ENCODE data around the gene FOXE3.

Gene FOXE3

DNA sequence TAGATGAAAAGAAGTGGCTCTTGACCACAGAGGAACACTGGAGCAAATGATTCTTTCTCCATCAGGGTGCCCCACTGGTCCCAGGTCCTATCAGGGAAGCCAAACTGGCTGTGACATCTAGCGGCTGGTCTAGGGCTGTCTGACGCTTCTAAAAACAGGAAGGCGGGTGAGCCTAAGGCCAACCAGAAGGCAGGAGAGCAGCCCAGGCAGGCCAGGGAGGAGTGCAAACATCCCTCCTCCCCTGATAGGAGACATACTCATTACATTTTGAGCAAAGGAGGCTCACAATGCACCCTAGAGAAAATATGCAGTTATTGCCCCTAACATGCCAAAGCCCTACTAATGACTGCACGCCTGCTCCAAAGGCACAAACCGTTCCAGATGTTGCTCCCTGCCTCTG, 10.4 kb upstream of the FOXE3 start:
- DNase-seq (ENCODE audit: low spot score), result no peak

DNA sequence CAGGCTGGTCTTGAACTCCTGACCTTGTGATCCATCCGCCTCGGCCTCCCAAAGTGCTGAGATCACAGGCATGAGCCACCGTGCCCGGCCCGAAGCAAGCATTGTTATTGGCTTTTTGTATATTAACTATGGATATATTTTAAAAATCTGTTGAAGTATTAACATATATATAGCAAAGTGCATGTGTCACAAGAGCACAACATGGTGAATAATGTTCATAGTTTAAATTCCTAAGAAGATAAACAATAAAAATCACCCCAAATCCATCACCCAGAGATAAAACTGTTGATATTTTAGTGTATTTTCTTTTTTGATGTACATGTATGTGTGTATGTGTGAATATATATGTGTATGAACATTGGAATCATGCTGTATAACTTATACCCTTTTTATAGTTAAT, 9.1 kb upstream of the FOXE3 start:
- no peak for DNase-seq (ENCODE audit: low spot score)

DNA sequence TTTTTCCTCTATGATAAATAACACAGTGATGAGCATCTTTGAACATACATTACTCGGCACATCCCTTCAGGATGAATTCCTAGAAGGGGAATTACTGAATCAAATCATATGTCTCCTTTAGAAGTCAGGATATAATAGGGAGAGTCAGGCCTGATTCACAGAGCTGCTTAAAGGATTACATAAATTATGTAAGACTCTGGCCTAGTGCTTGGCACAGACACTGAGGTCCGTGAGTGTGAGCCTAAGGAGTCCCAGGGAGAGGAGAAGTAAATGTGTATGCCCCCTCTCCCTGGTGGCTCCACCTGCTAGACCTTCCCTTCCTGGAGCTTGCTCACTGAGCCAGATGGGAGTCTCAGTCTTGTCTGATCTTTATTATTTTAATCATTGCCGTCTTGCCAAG, 8.6 kb upstream of the FOXE3 start:
- no peak for DNase-seq (ENCODE audit: low spot score)

DNA sequence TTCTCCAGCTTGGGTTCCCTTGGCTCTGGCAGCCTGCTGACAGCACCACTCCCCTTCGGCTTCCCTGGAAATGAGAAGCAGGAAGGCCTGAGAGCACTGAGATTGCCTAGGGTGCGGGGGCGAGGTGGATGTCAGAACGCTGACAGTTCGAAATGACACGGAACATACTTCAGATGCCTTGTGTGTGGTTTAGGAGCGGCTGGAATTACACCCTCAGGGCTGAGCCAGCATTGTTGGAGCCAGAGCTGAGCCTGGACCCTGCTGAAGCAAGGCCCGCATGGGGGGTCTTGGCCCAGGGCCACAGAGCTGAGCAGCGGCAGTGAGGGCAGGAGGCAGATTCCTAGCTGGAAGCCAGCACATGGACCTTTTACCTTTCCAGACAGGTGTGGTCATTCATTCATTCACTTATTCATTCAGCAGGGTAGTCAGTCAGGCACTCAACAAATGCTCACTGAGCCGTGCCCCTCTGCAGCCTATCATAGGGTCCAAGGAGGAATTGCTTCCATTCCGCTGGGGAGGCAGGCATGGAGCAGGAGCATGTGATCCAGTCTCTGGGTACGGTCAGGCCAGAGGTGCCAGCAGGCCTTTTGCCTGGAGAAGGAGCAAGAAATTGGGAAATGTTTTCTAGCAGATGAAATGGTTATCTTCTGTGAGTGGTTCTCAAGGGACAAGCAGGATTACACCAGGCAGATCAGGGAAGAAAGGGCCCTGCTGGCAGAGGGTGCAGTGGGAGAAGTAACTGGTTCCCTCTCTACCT, 6.6 kb upstream of the FOXE3 start:
- peak; percentile 71 for DNase-seq (ENCODE audit: low spot score)

DNA sequence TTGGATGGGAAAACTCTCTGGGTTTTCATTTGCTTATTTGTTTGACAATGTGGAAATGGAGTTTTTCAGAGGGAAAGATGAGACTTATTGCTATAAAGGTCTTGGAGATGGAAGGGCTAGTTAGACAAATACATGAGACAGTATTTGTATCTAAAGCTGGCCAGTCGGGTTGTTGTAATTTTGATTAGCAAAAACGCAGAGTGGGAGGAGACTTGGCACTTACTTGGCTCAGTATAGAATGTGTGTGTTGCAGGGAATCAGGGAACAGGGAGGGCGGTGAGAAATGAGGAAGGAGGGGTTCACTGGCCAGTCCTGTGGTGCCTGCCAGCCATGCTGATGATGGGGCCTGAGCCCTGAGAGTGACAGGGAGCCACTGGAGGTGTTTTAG, 6.0 kb upstream of the FOXE3 start:
- no peak for DNase-seq (ENCODE audit: low spot score)

DNA sequence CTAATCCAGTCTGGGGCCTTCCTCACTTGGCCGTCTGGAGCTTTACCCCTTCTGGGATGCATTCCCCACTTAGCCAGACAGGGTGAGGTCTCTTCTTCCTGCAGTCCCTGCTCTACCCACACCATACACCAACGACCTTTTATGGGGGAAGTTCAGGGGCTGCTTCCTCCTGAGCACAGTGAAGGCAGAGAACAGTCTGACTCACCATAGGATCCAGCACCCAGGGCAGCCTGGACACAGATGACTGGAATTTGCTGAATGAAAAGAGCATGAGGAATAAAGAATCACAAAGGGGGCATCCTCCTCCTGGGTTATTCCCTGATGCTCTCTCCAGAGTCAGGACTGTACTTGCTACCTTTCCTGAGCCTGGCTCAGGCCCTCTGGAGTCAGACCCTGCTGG, 4.6 kb upstream of the FOXE3 start:
- DNase-seq (ENCODE audit: low spot score), result no peak

DNA sequence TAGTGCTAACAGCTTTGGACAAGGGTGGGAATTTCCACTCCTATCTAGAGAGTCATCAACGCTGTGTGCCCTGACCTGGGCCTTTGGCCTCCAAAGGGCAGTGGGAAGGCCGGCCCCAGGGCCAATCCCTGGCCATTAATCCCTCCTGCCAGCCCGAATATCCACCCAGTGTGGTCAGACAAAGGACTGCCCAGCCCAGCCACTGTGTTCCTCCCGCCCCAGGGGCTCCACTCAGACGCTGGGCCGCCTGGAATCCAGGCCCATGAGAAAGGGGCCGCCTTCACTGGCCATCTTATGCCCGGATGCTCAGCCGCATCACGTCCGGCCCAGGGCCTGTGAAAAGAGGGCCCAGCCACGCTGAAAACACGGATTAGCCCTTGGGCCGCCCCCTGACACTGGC, 3.6 kb upstream of the FOXE3 start:
- DNase-seq (ENCODE audit: low spot score), result peak; percentile 84

DNA sequence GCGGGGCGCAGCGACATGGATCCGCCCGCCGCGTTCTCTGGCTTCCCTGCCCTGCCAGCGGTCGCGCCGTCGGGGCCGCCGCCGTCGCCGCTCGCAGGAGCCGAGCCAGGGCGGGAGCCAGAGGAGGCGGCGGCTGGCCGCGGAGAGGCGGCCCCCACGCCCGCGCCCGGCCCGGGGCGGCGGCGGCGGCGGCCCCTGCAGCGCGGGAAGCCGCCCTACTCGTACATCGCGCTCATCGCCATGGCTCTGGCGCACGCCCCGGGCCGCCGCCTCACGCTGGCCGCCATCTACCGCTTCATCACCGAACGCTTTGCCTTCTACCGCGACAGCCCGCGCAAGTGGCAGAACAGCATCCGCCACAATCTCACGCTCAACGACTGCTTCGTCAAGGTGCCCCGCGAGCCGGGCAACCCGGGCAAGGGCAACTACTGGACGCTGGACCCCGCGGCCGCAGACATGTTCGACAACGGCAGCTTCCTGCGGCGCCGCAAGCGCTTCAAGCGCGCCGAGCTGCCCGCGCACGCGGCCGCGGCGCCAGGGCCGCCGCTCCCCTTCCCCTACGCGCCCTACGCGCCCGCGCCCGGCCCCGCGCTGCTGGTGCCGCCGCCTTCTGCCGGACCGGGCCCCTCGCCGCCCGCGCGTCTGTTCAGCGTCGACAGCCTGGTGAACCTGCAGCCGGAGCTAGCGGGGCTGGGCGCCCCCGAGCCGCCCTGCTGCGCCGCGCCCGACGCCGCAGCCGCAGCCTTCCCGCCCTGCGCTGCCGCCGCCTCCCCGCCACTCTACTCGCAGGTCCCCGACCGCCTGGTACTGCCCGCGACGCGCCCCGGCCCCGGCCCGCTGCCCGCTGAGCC, 459 bp downstream of the FOXE3 start:
- DNase-seq (ENCODE audit: low spot score), result peak; percentile 72

DNA sequence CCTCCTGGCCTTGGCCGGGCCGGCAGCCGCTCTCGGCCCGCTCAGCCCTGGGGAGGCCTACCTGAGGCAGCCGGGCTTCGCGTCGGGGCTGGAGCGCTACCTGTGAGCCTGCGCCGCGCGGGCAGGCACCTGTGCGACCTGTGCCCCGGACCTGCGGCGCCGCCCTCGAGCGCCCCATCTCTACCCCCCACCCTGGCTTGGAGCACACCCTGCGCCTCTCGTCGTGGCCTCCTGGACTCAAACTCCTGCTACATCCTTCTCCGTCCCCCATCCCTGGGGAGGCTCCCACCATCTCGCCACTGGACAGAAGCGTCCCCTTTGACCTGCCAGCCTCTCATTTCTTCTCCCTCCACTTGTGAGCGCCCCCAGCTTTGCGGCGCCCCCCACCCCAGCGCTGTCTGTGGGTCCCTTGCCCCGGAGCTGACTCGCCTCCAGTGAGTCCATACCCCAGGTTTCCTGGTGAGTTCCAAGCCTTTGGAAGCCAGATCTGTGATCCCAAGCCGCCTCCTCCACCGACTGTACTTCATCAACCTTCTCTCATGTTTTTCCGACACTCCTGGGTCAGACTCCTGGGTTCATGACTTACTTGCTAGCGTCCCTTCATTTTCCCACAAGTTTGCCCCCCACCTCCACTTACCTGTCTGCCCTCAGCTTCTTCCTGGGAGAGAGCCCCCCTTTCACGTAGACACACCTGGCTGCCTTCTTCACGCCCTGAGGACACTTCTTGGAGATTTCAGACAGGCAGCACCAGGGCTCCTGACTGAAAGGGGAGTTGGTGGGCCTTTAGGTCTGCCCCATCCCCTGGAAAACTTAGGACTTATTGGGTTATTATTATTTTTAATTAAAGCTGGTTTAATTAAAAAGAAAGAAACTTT, 1.3 kb downstream of the FOXE3 start:
- DNase-seq (ENCODE audit: low spot score), result no peak

DNA sequence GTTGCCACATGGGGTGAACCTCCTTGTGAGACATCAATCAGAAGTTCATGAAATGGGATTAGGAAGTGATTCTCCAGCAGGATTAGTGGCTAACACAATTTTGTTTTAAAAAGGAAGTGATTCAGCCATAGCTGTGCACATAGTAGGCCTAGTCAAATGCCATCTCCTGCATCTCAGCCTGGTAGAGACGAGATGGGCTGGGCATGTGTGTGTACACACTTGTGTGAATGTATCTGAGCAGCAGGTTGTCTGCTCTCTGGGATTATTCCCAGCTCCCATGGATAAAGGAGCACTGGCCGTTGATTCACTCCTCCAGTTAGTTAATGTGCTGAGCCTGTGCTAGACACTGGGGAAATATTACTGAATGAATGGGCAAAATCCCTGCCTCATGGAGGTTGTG, 2.0 kb downstream of the FOXE3 start:
- no peak for DNase-seq (ENCODE audit: low spot score)

DNA sequence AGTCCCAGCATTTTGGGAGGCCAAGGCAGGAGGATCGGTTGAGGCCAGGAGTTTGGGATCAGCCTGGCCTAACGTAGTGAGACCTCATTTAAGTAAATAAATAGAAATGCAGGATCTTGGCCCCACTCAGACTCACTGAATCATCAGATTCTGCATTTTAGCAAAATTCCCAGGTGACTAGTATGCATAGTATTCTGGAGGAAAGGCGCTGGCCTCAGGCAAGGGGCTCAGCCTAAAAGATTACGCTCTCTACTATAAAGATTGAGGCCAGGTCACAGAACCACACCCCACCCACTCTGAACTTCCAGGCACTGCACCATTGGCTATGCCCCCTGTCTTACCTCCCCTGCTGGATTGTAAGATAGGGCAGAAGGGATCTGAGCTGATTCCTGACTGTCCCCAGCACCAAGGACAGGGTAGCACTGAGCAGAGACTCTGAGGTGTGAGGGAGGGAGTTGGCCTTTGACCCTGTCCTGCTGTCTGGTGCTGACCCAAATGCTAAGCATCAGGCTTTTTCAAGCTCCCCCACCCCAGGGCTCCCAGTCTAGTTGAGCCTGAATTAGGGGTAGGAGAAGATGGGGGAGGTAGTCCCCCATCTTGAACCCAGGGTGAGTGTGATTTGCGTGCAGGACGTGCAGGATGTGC, 2.7 kb downstream of the FOXE3 start:
- no peak for DNase-seq (ENCODE audit: low spot score)

DNA sequence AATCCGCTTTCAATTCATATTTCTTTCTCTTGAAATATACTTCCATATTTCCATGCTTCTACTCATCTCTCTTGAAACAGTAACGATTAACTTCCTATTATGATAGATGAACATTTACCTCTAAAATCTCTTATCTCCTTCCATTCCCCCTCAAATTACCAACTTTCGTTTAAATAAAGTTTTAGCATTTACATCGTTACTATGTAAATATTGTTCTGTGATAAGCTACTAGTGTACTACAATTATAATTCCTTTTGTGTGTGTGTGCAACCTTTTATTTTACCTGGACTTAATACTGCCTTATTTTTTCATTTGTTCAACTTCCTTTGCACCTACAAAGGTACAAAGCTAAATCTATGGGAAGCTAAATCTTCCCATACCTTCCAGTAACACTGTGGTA, 4.5 kb downstream of the FOXE3 start:
- no peak for DNase-seq (ENCODE audit: low spot score)

DNA sequence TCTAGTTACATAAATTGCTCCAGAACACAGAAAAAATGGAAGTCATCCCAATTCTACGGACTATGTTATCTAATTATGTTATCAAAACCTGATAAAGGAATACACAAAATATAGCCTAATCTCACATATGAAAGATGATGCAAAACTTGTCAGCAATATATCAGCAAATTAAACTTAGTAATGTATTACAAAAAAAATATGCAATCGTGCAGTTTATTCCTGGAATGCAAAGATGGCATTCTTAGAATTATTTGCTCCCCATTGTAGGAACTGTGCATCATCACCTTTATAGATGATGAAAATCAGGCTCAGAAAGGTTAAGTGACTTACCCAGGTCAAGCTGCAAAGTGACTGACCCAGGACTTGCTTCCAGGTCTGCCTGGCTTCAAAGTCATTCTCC, 7.8 kb downstream of the FOXE3 start:
- no peak for DNase-seq (ENCODE audit: low spot score)

DNA sequence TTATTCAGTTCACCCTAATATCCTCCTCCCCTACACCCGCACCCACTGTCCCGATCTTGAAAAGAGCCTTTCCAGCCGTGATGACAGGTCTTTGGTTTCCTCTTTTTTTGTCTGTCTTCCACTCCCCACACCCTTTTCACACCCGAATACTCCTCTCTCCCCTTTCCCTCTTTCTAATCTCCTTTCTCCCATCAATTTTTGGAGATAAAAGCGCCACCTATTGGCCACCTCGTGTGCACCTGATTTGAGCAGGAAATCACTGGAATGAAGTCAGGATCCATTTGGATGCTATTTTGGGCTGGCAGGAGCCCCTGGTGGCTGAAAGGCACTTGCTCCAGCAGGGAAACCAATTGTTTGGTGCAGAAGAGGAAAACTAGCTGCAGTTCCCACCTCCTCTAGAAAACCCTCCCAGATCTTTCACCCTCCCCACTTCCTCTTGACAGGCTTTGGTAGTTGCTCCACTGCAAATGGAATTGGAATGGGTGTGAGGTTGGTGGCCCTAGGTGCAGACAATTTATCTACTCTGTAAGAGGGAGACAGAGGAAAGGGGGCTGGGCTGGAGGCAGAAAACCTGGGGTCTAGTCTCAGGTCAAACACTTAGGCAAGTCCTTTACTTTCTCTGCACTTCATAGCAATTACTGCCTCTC, 8.4 kb downstream of the FOXE3 start:
- DNase-seq (ENCODE audit: low spot score), result peak; percentile 74

DNA sequence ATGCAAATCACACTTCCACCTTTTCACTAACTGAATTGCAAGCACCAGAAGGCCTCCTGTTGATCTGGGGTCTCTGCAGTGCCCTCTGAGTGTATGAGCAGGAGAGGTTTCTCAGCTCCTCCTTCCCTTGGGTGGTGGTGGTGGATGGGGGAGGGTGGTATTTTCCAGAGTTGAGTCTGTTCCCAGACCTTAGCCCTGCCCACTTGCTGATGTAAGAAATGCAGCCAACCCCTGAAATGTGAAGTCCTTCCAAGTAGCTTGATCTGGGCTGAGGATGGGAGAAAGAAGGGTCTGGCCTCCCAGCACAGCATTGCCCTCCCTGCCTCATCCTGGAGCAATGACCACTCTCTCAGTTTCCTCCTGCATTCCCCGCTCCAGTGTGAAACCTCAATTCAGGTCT, 15.4 kb downstream of the FOXE3 start:
- no peak for DNase-seq (ENCODE audit: low spot score)

DNA sequence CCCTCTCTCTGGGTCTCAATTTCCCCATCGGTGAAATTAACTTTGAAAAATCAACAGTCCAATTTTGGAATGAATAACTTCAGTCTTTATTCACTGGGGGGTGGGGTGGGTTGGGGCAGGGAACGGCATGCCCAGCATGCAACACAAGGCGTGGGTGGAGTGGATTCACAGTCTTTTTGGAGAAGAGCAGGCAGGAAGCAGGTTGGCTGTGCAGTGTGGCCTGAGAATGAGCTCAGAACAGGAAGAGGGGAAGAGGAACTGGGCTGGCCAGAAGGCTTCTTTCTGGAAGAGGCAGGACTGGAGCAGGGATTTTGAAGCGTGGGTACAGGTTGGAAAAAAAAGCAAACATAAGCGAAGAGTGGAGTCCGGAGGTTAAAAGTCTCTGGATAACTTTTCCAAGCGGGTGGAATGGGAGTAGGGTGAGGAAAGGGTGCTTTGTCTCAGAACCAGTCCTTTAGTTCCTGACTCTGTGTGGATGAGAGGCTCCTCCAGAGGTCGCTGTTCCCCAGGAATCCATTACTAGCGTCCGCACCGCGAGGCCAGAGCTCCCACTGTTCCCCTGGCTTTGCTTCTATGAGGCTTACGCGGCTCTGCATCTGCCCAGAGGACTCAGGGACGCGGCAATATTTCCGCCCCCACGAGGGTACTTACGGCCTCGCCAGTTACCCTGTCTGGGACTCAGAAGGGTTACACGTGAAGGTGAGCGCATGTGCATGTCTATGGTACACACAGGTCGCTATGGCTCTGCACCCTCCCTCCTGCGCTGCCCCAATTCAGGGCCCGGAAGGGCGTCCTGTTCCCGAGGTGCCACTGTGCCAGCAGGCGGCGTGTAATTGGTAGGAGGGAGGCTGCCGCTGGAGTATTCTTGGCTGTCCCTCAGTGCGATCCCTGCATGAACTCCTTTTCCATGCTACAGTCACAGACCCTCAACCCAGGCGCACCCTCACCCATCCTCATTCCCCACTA, 16.3 kb downstream of the FOXE3 start:
- DNase-seq (ENCODE audit: low spot score), result peak; percentile 88

DNA sequence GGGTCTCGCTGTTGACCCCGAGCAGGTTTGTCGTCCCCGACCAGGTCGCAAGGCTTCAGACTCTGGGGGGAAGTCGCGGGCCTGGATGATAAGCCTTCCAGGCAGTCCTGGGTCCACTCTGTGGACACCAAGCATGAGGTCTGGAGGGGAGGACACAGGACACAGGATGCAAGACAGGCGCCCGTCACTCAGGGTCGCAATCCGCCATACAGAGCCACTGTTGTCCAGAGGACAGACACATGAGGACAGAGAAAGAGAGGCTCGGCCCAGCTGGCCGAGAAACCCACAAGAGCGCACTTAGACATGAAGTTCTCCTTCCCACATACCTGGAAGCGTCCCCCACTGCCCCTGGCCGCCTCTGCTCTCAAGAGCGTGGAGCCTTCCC, 16.9 kb downstream of the FOXE3 start:
- no peak for DNase-seq (ENCODE audit: low spot score)

DNA sequence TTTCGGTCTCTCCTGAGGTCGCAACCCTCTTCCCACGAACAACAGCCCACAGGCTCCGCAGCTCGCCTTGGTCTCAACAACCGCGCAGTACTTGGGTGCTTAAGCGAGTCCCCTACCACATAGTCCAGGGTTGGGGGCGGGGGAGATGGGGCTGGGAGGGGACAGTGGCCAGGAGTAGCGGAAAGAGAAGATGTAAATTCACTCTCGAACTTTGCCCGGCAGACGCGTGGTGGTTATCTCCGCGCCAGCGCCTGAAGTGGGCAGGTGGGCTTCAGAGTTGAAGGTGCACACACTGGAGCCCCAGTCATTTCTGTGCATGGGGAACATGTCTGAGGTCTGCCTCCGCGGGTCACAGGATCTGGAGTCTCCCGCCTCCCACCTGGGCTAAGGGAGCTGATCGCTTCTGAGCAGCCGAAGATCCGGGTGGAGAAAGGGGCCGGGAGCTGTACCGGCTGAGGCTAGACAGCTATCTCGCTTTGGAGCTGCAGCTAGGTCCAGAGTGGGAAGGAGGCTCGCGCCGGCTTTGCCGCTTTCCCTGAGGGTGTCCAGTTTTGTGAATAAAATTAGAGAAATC, 17.5 kb downstream of the FOXE3 start:
- DNase-seq (ENCODE audit: low spot score), result no peak

DNA sequence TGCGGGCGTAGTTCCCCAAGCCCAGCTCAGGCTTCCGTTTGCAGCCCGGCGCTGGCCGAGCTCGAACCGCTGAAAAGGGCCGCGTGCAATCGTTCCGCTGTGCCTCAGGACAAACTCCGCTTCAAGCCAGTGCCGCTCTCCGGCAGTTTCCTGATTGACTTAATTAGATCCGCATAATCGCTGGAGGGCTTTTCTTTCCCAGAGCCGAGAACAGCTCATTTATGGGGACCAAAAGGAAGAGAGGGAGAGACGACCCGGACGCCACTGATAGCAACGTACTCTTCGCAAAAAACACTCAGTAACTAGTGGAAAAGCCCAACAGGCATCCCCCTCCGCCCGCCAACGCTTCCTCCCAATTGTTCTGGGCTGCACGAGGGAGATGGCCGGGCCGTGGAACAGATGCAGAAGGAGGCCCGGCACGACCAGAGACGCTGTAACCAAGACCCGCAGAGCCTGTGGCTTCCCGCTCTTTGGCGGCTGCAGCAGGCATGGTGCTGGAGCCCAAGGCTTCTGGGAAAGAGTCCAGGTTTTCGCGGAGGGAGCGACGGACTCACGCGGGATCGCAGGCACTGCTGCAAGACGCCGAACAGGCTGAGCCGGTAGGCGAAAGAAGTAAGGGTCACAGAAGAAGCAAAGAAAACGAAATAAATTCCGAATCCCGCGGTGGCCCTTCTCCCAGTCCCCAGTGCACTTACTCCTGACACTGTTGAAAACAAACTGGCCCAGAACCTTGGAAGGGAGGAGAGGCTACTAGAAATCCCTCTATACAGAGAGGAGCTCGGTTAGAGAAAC, 18.2 kb downstream of the FOXE3 start:
- DNase-seq (ENCODE audit: low spot score), result peak; percentile 70
